GM13976 (cell line): ENCODE measurements around the gene LRMDA.

ENCODE experiments used
- DNase-seq: peaks from one replicate; pipeline ENCODE4 v3.0.0; 2012; ENCODE audit warnings: low spot score
- CTCF ChIP-seq: IDR thresholded peaks from 2 replicates; pipeline ENCODE4 v1.5.1; 2012; ENCODE audit warnings: borderline replicate concordance, mild to moderate bottlenecking; ENCODE audit not compliant: insufficient read depth; ENCODE audit errors: extremely low read depth, missing control alignments, control extremely low read depth
- in situ Hi-C: fragments of 300-500 bp; cut with MboI; formaldehyde crosslinking; loops from one replicate; pipeline ENCODE4 v1.12.0; 2022; ENCODE audit warnings: low sequenced_read_pairs, mixed read lengths, inconsistent platforms; ENCODE audit not compliant: unreplicated experiment

The LRMDA gene

DNA sequence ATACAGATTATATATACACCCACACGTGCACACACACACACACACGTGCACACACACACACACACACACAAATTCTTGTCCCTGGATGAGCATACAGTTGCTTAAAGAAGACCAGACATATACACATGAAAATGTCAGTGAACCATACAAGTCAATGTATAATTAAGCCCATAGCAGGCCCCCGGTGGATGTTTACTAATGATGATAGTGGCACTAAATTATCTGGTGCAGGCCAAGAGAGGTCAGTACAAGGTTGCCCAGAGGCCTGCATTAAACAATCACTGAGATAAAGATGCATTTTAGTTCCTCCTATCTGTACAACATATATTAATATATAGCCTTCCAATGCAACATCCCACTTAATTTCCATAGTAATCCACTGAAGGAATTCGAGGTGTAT lies 860.5 kb downstream of the LRMDA start:
- DNase-seq, result no peak
- in situ Hi-C loops, result no loop called here
- no peak for TF ChIP-seq CTCF

DNA sequence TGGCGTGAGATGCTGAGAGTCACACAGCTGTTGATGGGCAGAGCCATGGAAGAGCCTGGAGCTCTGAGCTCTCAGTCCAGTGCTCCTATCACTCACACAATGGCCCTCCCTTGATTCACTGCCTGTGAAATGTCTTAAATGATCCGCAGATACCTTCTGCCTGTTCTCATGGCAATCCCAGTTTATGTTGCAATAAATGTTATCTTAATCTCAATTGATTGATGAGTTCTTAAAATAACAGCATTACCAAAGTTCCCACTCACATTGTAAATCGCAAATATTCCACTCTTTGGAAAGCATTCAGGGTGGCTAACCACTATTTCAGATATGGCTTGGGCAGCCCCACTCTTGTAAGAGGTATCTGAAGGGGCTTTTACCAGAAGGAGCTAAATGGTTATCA lies 865.5 kb downstream of the LRMDA start:
- TF ChIP-seq CTCF, result no peak
- in situ Hi-C loops, result no loop called here
- no peak for DNase-seq

GRCh38 chr10:76297358-76297757 lies 865.9 kb downstream of the LRMDA start:
- in situ Hi-C loops, result no loop called here
- TF ChIP-seq CTCF, result no peak
- no peak for DNase-seq

GRCh38 chr10:76297780-76298281 lies 866.4 kb downstream of the LRMDA start:
- no peak for DNase-seq
- in situ Hi-C loops, result no loop called here
- no peak for TF ChIP-seq CTCF

- in situ Hi-C loops, result no loop called here
- no peak for DNase-seq
These were observed 866.9 kb downstream of the LRMDA start for GRCh38 chr10:76298329-76298728.

GRCh38 chr10:76299501-76299900 lies 868.1 kb downstream of the LRMDA start:
- no peak for DNase-seq
- in situ Hi-C loops, result no loop called here
- no peak for TF ChIP-seq CTCF

More at GRCh38 chr10:76298329-76298728, 866.9 kb downstream of the LRMDA start:
- no peak for TF ChIP-seq CTCF

DNA sequence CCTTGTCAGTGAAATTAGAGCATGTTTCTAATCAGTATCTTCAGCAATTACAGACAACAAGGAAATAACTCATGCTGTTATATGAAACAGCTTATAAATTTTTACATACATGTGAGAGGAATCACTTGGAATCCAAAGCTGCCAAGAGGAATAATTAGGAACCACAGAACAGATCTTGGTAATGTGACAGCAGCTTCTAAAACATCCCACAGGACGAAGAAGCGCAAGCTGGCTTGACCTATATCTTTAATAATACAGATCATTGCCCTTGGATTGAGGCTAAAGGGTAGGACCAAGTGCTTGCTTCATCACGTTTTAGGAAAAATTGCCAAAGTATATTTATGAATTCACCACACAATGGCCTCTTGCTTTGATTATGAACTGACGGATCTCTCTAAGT lies 869.8 kb downstream of the LRMDA start:
- in situ Hi-C loops, result no loop called here
- no peak for TF ChIP-seq CTCF
- no peak for DNase-seq
